K562 (cell line): ENCODE results near the gene TMEM19. TPM values are rescaled to one million over a fixed set of nuclear protein-coding genes. Genes with fewer than 3 reads are reported as not detected.

ENCODE experiments used
- ATAC-seq: fragments of 200-7000 bp; cut with Tn5 transposase; 3 replicates; pipeline ENCODE4 v1.9.1; 2020; ENCODE audit warnings: moderate library complexity
- BruUV-seq: library from RNA; stranded (reverse); fragments of 400-500 nt; replicated peaks from 2 replicates; lab custom pipeline; 2021; lab: Mats Ljungman, UMichigan
- CTCF ChIA-PET: fragments of 300-600 bp; formaldehyde crosslinking; extraction: SDS; loops from one replicate; lab custom pipeline; 2021; ENCODE audit warnings: low intra/inter-chr PET ratio; lab: Yijun Ruan, JAX
- POLR2A ChIA-PET: fragments of 300-600, 350-650 bp; sonication (Branson Sonifier 250); formaldehyde crosslinking; extraction: SDS; loops from one replicate; lab custom pipeline; 2021; ENCODE audit warnings: antibody characterized with exemption, inconsistent platforms; lab: Yijun Ruan, JAX
- DNase-seq, 4 experiments: peaks; one replicate each; pipeline versions ENCODE4 v3.0.0 to v3.0.0-alpha.2; 2011 to 2018; ENCODE audit warnings: low spot score in 3 of 4, mixed read lengths in 3 of 4; ENCODE audit errors: extremely low read depth in 1 of 4
- FAIRE-seq: peaks from 2 replicates; lab custom pipeline; 2011; peaks lifted over from hg19 to GRCh38; lab: Jason Lieb, UNC
- H2AFZ ChIP-seq: 2 replicates; pipeline ENCODE4 v1.6.0; 2011; ENCODE audit warnings: low read depth, low read length, control low read depth, inconsistent platforms
- H3K27ac ChIP-seq: fragments of 200-600 bp; 3 replicates; pipeline ENCODE4 v1.8.0; 2011; ENCODE audit warnings: low read depth, mild to moderate bottlenecking, control low read depth, inconsistent platforms, low read length, moderate library complexity, mixed read lengths; ENCODE audit errors: extremely low read depth
- H3K27me3 ChIP-seq, 2 experiments: fragments of 300-600 bp in 1 of 2; 2 replicates in 1 of 2; 3 replicates in 1 of 2; pipeline versions ENCODE4 v1.6.0 to v1.8.0; 2011; ENCODE audit warnings: inconsistent platforms in 2 of 2, low read length in 2 of 2, mild to moderate bottlenecking in 1 of 2, mixed read lengths in 1 of 2, moderate library complexity in 1 of 2; ENCODE audit not compliant: control insufficient read depth in 2 of 2, insufficient read depth in 2 of 2
- H3K36me3 ChIP-seq: fragments of 300-600 bp; 3 replicates; pipeline ENCODE4 v1.8.0; 2011; ENCODE audit warnings: mild to moderate bottlenecking, low read length, inconsistent platforms; ENCODE audit not compliant: control insufficient read depth, insufficient read depth
- H3K4me1 ChIP-seq, 2 experiments: fragments of 200-600 bp in 1 of 2; replicated peaks in 1 of 2; 2 replicates in 1 of 2; 3 replicates in 1 of 2; pipeline versions ENCODE4 v1.5.1 to v1.8.0; 2011; ENCODE audit warnings: inconsistent platforms in 2 of 2, low read length in 2 of 2, mild to moderate bottlenecking in 1 of 2, mixed read lengths in 1 of 2, moderate library complexity in 1 of 2; ENCODE audit not compliant: control insufficient read depth in 2 of 2, insufficient read depth in 2 of 2
- H3K4me2 ChIP-seq: 2 replicates; pipeline ENCODE4 v1.6.1; 2011; ENCODE audit warnings: low read length, control low read depth, inconsistent platforms, mixed read lengths; ENCODE audit not compliant: insufficient read depth
- H3K4me3 ChIP-seq: fragments of 200-600 bp; sonication (generic), shearing (Covaris generic); 2 replicates; pipeline ENCODE4 v1.5.1; 2016; ENCODE audit warnings: control low read depth, inconsistent platforms
- H3K79me2 ChIP-seq: fragments of 200-600 bp; 3 replicates; pipeline ENCODE4 v1.8.0; 2011; ENCODE audit warnings: low read length, inconsistent platforms; ENCODE audit not compliant: control insufficient read depth, insufficient read depth
- H3K9ac ChIP-seq, 2 experiments: 2 replicates each; pipeline versions ENCODE4 v1.6.0 to v1.6.1; 2011; ENCODE audit warnings: low read depth in 2 of 2, low read length in 2 of 2, control low read depth in 1 of 2, inconsistent platforms in 1 of 2, mild to moderate bottlenecking in 1 of 2, mixed read lengths in 1 of 2; ENCODE audit not compliant: insufficient read depth in 1 of 2
- H3K9me1 ChIP-seq: one replicate; pipeline ENCODE4 v1.6.0; 2011; ENCODE audit warnings: inconsistent platforms, mild to moderate bottlenecking, low read length, moderate library complexity; ENCODE audit not compliant: control insufficient read depth, insufficient read depth
- H3K9me3 ChIP-seq: replicated peaks from 2 replicates; pipeline ENCODE4 v1.5.1; 2011; ENCODE audit warnings: low read depth, low read length, inconsistent platforms; ENCODE audit not compliant: control insufficient read depth, insufficient read depth
- H4K20me1 ChIP-seq: replicated peaks from 2 replicates; pipeline ENCODE4 v1.6.1; 2011; ENCODE audit warnings: low read length, inconsistent platforms, mixed read lengths; ENCODE audit not compliant: control insufficient read depth, insufficient read depth
- ARID4B ChIP-seq: sonication (generic); formaldehyde crosslinking; IDR thresholded peaks from 2 replicates; pipeline ENCODE4 v1.8.0; 2022; ENCODE audit warnings: mild to moderate bottlenecking, missing genetic modification reagents
- E4F1 ChIP-seq: fragments of 250-450 bp; sonication (Bioruptor Pico); IDR thresholded peaks from 2 replicates; pipeline ENCODE4 v1.5.0; 2021; ENCODE audit warnings: mild to moderate bottlenecking, borderline replicate concordance
- EHMT2 ChIP-seq: fragments of 450-650 bp; IDR thresholded peaks from 2 replicates; pipeline ENCODE4 v1.6.1; 2018; ENCODE audit warnings: antibody characterized with exemption
- FOXK1 ChIP-seq: sonication (generic); formaldehyde crosslinking; IDR thresholded peaks from 2 replicates; pipeline ENCODE4 v1.8.0; 2022; ENCODE audit warnings: missing genetic modification reagents, mild to moderate bottlenecking, borderline replicate concordance
- MTA2 ChIP-seq: fragments of 450-650 bp; IDR thresholded peaks from 2 replicates; pipeline ENCODE4 v1.6.1; 2016; ENCODE audit warnings: low read depth
- NR3C1 ChIP-seq: sonication (generic); formaldehyde crosslinking; IDR thresholded peaks from 2 replicates; pipeline ENCODE4 v1.8.1; 2022; ENCODE audit warnings: missing genetic modification reagents
- PRPF4 ChIP-seq: fragments of 200-400 bp; formaldehyde crosslinking; IDR thresholded peaks from one replicate; pipeline ENCODE4 v1.6.1; 2017; ENCODE audit warnings: low read length, low read depth, mild to moderate bottlenecking; ENCODE audit not compliant: insufficient read depth, poor library complexity, severe bottlenecking
- RBBP5 ChIP-seq: fragments of 200-600 bp; sonication (generic); IDR thresholded peaks from 2 replicates; pipeline ENCODE4 v1.6.1; 2012; ENCODE audit warnings: borderline replicate concordance, mild to moderate bottlenecking, low read length, control low read depth, inconsistent platforms; ENCODE audit not compliant: insufficient read depth, poor library complexity, severe bottlenecking
- RBFOX2 ChIP-seq: fragments of 200-400 bp; formaldehyde crosslinking; IDR thresholded peaks from 2 replicates; pipeline ENCODE4 v1.6.1; 2017; ENCODE audit warnings: low read depth, mild to moderate bottlenecking, low read length, moderate library complexity
- RFX7 ChIP-seq: fragments of 250-450 bp; sonication (Bioruptor Pico); IDR thresholded peaks from 2 replicates; pipeline ENCODE4 v1.5.1; 2021; ENCODE audit warnings: mild to moderate bottlenecking
- SIN3B ChIP-seq: fragments of 450-650 bp; IDR thresholded peaks from 2 replicates; pipeline ENCODE4 v1.6.1; 2017; ENCODE audit warnings: low read depth, mild to moderate bottlenecking, moderate library complexity
- ZNF224 ChIP-seq: sonication (generic); formaldehyde crosslinking; IDR thresholded peaks from 2 replicates; pipeline ENCODE4 v1.8.0; 2022; ENCODE audit warnings: mild to moderate bottlenecking, missing genetic modification reagents
- ZZZ3 ChIP-seq: fragments of 450-650 bp; IDR thresholded peaks from 2 replicates; pipeline ENCODE4 v1.6.1; 2016; ENCODE audit warnings: antibody characterized with exemption, mild to moderate bottlenecking, moderate library complexity
- WGBS: fragments of 100-300 bp; shearing (Covaris generic); methylation state at CpG from one replicate; pipeline ENCODE4 v1.1.6; 2016; ENCODE audit warnings: low coverage, mixed read lengths; ENCODE audit not compliant: insufficient coverage; ENCODE audit errors: missing lambda C conversion rate; 5-methylcytosine and 5-hydroxymethylcytosine counted together
- in situ Hi-C: fragments of 300-500 bp; cut with MboI; formaldehyde crosslinking; loops from 4 replicates; pipeline ENCODE4 v1.15.0; 2018; ENCODE audit warnings: inconsistent platforms, mixed read lengths
- intact Hi-C: fragments of 100-400 bp; cut with micrococcal nuclease; formaldehyde crosslinking; loops from 2 replicates; pipeline ENCODE4 v1.14.2; 2022
- polyA plus RNA-seq, 8 experiments: library from polyadenylated mRNA; depleted of rRNA in 4 of 8; stranded (reverse) in 5 of 8; unstranded in 3 of 8; fragments of >200 nt; fragmentation: Nextera tagmentation in 2 of 8; fragmentation: Illumina TruSeq in 1 of 8; extraction: Ambion mirVana in 2 of 8; extraction: Trizol in 1 of 8; gene quantifications; 2 replicates each; pipeline versions ENCODE4 v1.2.1 to v1.2.3, GENCODE V29; 2011 to 2014; ENCODE audit warnings: inconsistent platforms in 1 of 8, missing spikeins in 1 of 8
- total RNA-seq, 7 experiments: library from RNA; depleted of rRNA in 6 of 7; stranded (reverse); fragments of >200 nt in 6 of 7; fragmentation: Illumina TruSeq in 2 of 7; extraction: Trizol in 2 of 7; gene quantifications; 2 replicates each; pipeline versions ENCODE4 v1.2.1 to v1.2.3, GENCODE V29; 2011 to 2021; ENCODE audit warnings: low replicate concordance in 1 of 7

Gene TMEM19
- total and polyA plus RNA-seq, 9 of the 15 experiments (the other 6 are each of a cell fraction or from before 2014, with no cell fraction given): 8.2 to 24.2 (median 17.2) TPM

- TF ChIP-seq ARID4B (CRISPR knock-in tag): no peak
Observed at GRCh38 chr12:71749666-71750065, 63.8 kb downstream of the TMEM19 start (continued).

- POLR2A ChIA-PET: no interaction called here
- intact Hi-C loops (loop anchor here (10.0 kb wide), 1 partner anchor 618 kb away; no protein-coding TSS in a partner anchor), in situ Hi-C loops (loop anchor here (10.0 kb wide), 1 partner anchor 338 kb away; no protein-coding TSS in a partner anchor)
- TF ChIP-seq RFX7 (CRISPR knock-in tag) (no peak), SIN3B (no peak), NR3C1 (CRISPR knock-in tag) (no peak), RBBP5 (no peak), MTA2 (peak; percentile 88), ZNF224 (no peak), E4F1 (CRISPR knock-in tag) (no peak), ZZZ3 (no peak), RBFOX2 (no peak), PRPF4 (no peak), FOXK1 (CRISPR knock-in tag) (no peak), EHMT2 (peak; percentile 71)
Observed at GRCh38 chr12:71752891-71753290, 67.0 kb downstream of the TMEM19 start.

More at GRCh38 chr12:71752891-71753290, 67.0 kb downstream of the TMEM19 start:
- FAIRE-seq (peak; percentile 91), ATAC-seq (peak; percentile 39), DNase-seq (peak; percentile 52 to 85 (median 64))
- no peaks in the 10 kb centered on the region for H3K27me3 ChIP-seq
- 0% methylated on average over 1 of the region's 1 CpG for WGBS
- CTCF ChIA-PET: no interaction called here
- H3K27ac ChIP-seq: peak overlapping the region; percentile 48; the same call in 1 of the 3 replicates
- H3K9me3 ChIP-seq: no peaks in the 10 kb centered on the region
- H3K4me2 ChIP-seq: peak overlapping the region; percentile 66
- H2AFZ ChIP-seq: peak overlapping the region; percentile 3; the same call in 1 of the 2 replicates
- H3K9ac ChIP-seq: no peak overlapping the region; a peak in 1 of 4 replicates
- H3K4me1 ChIP-seq: peaks cover 12 to 28% of the 10 kb centered on the region in 2 experiments; a peak in 4 of 5 replicates
- H4K20me1 ChIP-seq: no peaks in the 10 kb centered on the region; the same call in none of the 2 replicates
- peaks cover 20% of the 10 kb centered on the region; the same call in 2 of the 3 replicates for H3K36me3 ChIP-seq
- no peak overlapping the region for H3K4me3 ChIP-seq
- H3K9me1 ChIP-seq: no peaks in the 10 kb centered on the region
- no TSS peak for BruUV-seq
- H3K79me2 ChIP-seq: peaks cover 32% of the 10 kb centered on the region
